K562 treated with DMSO at 1 percent for 12 hours (cell line): ENCODE data around the gene AHDC1. TPM values are rescaled to one million over a fixed set of nuclear protein-coding genes. Genes with fewer than 3 reads are reported as not detected.

Experiments used
- total RNA-seq: library from RNA; unstranded; fragments of 300-600 nt; gene quantifications from 2 replicates; pipeline ENCODE4 v1.2.3, GENCODE V29; 2022; ENCODE audit not compliant: insufficient read depth

AHDC1 gene
- 13.4 and 23.6 TPM in 2 replicates for total RNA-seq

DNA sequence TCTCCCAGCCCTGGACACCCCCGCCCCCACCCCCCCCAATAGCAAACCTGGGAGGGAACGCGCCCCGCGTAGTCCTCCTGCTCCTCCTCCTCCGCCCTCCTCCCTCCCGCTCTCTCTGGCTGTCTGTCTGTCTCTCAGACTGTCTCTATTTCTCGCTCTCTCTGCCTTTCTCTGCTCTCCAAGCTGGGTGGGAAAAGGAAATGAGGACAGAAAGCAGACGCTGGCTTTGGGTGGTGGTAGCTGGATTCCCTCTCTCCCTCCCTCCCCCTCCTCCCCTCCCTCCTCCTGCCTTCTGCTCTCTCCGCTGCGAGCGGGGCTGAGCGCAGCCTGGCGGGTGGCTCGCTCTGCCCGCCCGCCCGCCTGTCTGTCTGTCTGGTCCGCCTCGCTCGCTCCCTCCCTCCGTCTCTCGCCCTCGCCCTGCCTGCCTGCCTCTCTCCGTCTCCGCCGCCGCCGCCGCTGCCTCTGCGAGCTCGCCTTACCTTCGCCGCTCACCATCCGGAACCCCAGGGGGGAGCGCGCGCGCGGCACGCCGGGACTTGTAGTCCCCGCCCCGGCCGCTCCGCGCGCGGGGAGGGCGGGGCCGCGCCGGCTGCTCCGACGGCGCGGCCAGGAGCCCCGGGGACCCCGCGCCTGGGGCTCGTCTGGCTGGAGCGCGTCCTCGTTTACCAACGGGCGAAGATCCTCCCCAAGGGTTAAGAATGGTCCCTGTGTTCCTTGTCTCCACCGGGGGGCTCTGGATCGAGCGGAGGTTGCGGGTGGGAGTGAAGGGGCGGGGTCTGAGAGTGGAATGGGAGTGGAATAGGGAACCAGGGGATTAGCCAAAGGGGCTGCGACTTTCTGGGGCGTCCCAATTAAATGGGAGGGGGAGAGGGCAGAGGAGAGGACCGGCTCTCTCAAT lies at the start of gene AHDC1:
AHDC1 (minus strand) TSS at position 464 of the 898 bp plus-strand sequence. CDS start 52,029 bp downstream, outside the sequence.

DNA sequence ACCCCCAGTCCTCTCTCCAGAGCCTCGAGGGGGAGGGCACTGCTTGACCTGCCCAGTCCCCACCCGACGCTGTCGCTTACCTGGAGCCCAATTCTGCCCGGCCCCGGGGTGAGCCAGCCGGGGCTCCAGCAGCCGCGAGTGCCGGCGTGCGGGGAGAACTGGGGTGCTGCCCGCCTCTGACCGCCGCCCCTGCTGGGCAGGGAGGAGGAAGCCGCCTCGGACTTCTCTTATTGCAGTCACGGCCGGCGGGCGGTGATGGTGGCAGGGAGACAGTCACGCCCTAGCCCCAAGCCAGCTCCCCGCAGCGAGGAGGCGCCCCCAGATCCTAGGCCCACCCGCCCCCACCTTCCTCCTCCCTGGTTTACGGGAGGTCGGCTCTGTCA lies 31.0 kb upstream of the AHDC1 start, which contains the start of gene FGR:
FGR (minus strand) TSS at position 201 of the 383 bp plus-strand sequence. CDS start 11,269 bp downstream, outside the sequence.

GRCh38 chr1:27489973-27490741 lies 113.8 kb downstream of the AHDC1 start, which contains the start of gene WASF2:
TSS of gene WASF2 (minus strand) at chr1:27490167. CDS start at chr1:27428890, 61,277 bp downstream.

Other genes with a start within 250 kb of the AHDC1 start
- 13.7 and 13.8 TPM in 2 replicates for gene MAP3K6, start 237.2 kb downstream of the AHDC1 start, total RNA-seq
- gene FCN3, start 229.3 kb downstream of the AHDC1 start, total RNA-seq, result not detected in 2 replicates
- gene CD164L2, start 220.8 kb downstream of the AHDC1 start, total RNA-seq, result 1.8 and 2.3 TPM in 2 replicates
- gene GPR3, start 211.5 kb downstream of the AHDC1 start, total RNA-seq, result 4.9 and 6.9 TPM in 2 replicates
- gene WASF2, start 114.0 kb downstream of the AHDC1 start, total RNA-seq, result 36.0 and 96.4 TPM in 2 replicates
- gene FGR, start 31.0 kb upstream of the AHDC1 start, total RNA-seq, result not detected in 2 replicates
- 39.8 and 41.9 TPM in 2 replicates for gene IFI6, start 68.0 kb upstream of the AHDC1 start, total RNA-seq
- 4.2 and 6.7 TPM in 2 replicates for gene FAM76A, start 121.8 kb upstream of the AHDC1 start, total RNA-seq
- gene STX12, start 169.1 kb upstream of the AHDC1 start, total RNA-seq, result 20.4 and 44.0 TPM in 2 replicates
- gene PPP1R8, start 226.6 kb upstream of the AHDC1 start, total RNA-seq, result 24.1 and 61.2 TPM in 2 replicates